ENCODE results near the gene GTPBP1. TPM values are rescaled to one million over a fixed set of nuclear protein-coding genes. Genes with fewer than 3 reads are reported as not detected.
A peak's percentile ranks its signal among the peaks of the same experiment; 100 is the strongest.

The GTPBP1 gene
- total and polyA plus RNA-seq, 12 donors, result 13.5 to 53.2 (median 33.8) TPM

GRCh38 chr22:38735126-38735464, 29.4 kb downstream of the GTPBP1 start:
- DNase-seq (no peak), ATAC-seq (no peak)
- Histone ChIP-seq H3K36me3 (peaks cover 11 to 100% (median 48%) of the 10 kb centered on the region in 9 donors), H3K27ac (peak overlapping the region in 3 of 10 donors; percentile 31 to 76 (median 51)), H3K27me3 (no peaks in the 10 kb centered on the region), H3K9me3 (no peaks in the 10 kb centered on the region), H3K4me1 (peaks cover 9 to 57% (median 32%) of the 10 kb centered on the region in 9 donors), H3K4me3 (no peak overlapping the region)
- 95 to 97% methylated on average over 7 of the region's 7 CpGs for WGBS, 2 donors
- intact Hi-C loops (cut with DNase I), result no loop called here
- TF ChIP-seq CTCF (IDR thresholded peaks at IDR 0.05), result no peak

- no peak for TF ChIP-seq CTCF (IDR thresholded peaks at IDR 0.05)
Measured at GRCh38 chr22:38735465-38736256, 29.9 kb downstream of the GTPBP1 start.

DNA sequence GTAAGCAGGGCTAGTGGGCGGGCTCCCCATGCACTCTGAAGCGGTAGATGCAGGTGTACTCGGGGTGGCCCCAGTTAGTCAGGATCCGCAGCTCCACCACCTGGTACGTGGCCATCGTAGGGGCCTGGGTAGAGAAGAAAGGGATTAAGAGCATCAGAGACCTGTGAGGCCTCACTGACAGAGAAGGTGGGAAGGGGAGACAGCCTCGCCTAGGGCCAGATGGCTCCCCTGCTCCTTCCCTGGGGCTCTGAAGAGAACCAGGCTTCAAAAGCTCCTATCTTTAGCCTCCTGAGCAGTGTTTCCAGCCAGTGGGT, 30.5 kb downstream of the GTPBP1 start:
- 92 to 94% methylated on average over 7 of the region's 7 CpGs for WGBS, 2 donors
- H3K27ac ChIP-seq, result no peak overlapping the region
- peaks cover 9 to 65% (median 32%) of the 10 kb centered on the region in 9 donors for H3K4me1 ChIP-seq
- no peaks in the 10 kb centered on the region for H3K27me3 ChIP-seq
- TF ChIP-seq CTCF (IDR thresholded peaks at IDR 0.05), result no peak
- no peak overlapping the region for H3K4me3 ChIP-seq
- no peaks in the 10 kb centered on the region for H3K9me3 ChIP-seq
- intact Hi-C loops (cut with DNase I), result no loop called here
- peaks cover 18 to 100% (median 54%) of the 10 kb centered on the region in 9 donors for H3K36me3 ChIP-seq
- DNase-seq, result no peak
- ATAC-seq, result no peak

More at GRCh38 chr22:38735465-38736256, 29.9 kb downstream of the GTPBP1 start:
- peaks cover 9 to 63% (median 32%) of the 10 kb centered on the region in 9 donors for H3K4me1 ChIP-seq
- intact Hi-C loops (cut with DNase I), result no loop called here
- no peaks in the 10 kb centered on the region for H3K9me3 ChIP-seq
- H3K4me3 ChIP-seq, result no peak overlapping the region
- H3K27ac ChIP-seq, result peak overlapping the region in 3 of 10 donors; percentile 31 to 76 (median 51)
- DNase-seq (no peak), ATAC-seq (no peak)
- H3K27me3 ChIP-seq, result no peaks in the 10 kb centered on the region
- H3K36me3 ChIP-seq, result peaks cover 12 to 100% (median 48%) of the 10 kb centered on the region in 9 donors
- 82 to 83% methylated on average over 15 of the region's 15 CpGs for WGBS, 2 donors

- DNase-seq (no peak), ATAC-seq (no peak)
- H3K9me3 ChIP-seq, result no peaks in the 10 kb centered on the region
- no peak overlapping the region for H3K4me3 ChIP-seq
- 79 to 84% methylated on average over 21 of the region's 21 CpGs for WGBS, 2 donors
- H3K27me3 ChIP-seq, result no peaks in the 10 kb centered on the region
- H3K27ac ChIP-seq, result peak overlapping the region in 1 of 10 donors; percentile 6
- intact Hi-C loops (cut with DNase I), result no loop called here
- peaks cover 25 to 100% (median 66%) of the 10 kb centered on the region in 9 donors for H3K36me3 ChIP-seq
- no peak for TF ChIP-seq CTCF (IDR thresholded peaks at IDR 0.05)
- H3K4me1 ChIP-seq, result peaks cover 9 to 59% (median 25%) of the 10 kb centered on the region in 9 donors
Measured at GRCh38 chr22:38737302-38738060, 31.7 kb downstream of the GTPBP1 start.
